Caco-2 (cell line): ENCODE results near the gene ADGRL3. TPM values are rescaled to one million over a fixed set of nuclear protein-coding genes. Genes with fewer than 3 reads are reported as not detected.
"Not testable (repeated sequence)": the region's sequence is repeated elsewhere in the genome, so short reads cannot be mapped to it uniquely, and the experiment has no call there.

ENCODE experiments used
- BruUV-seq: library from RNA; stranded (reverse); fragments of 400-500 nt; replicated peaks from 2 replicates; lab custom pipeline; 2021; lab: Mats Ljungman, UMichigan
- CTCF ChIA-PET: fragments of 300-600 bp; sonication (Branson Sonifier 250); formaldehyde crosslinking; loops from one replicate; lab custom pipeline; 2022; ENCODE audit warnings: antibody characterized with exemption; lab: Charles Lee
- POLR2A ChIA-PET: fragments of 300-600 bp; sonication (Branson Sonifier 250); formaldehyde crosslinking; loops from one replicate; lab custom pipeline; 2022; ENCODE audit warnings: antibody characterized with exemption; lab: Charles Lee
- DNase-seq, 2 experiments: peaks; one replicate each; pipeline versions ENCODE4 v3.0.0 to v3.0.0-alpha.2; 2020 to 2022
- H3K27me3 ChIP-seq: replicated peaks from 2 replicates; pipeline ENCODE4 v1.6.0; 2011; ENCODE audit warnings: low read length; ENCODE audit not compliant: control insufficient read depth, insufficient read depth
- H3K36me3 ChIP-seq: 2 replicates; pipeline ENCODE4 v1.5.1; 2011; ENCODE audit warnings: low read length; ENCODE audit not compliant: control insufficient read depth, insufficient read depth
- H3K4me1 ChIP-seq: fragments of 250-450 bp; sonication (Bioruptor Pico); 2 replicates; pipeline ENCODE4 v1.5.1; 2020; ENCODE audit warnings: mild to moderate bottlenecking
- H3K4me3 ChIP-seq: 2 replicates; pipeline ENCODE4 v1.5.1; 2011; ENCODE audit warnings: low read depth, mild to moderate bottlenecking, control low read depth, low read length
- H3K9me3 ChIP-seq: fragments of 250-450 bp; sonication (Bioruptor Pico); 2 replicates; pipeline ENCODE4 v1.5.1; 2020; ENCODE audit warnings: mild to moderate bottlenecking, moderate library complexity
- H3K27ac Mint-ChIP-seq: one replicate; pipeline ENCODE4 v1.8.0; 2022; ENCODE audit warnings: mixed read lengths; ENCODE audit not compliant: unreplicated experiment
- H3K27me3 Mint-ChIP-seq: one replicate; pipeline ENCODE4 v1.8.0; 2022; ENCODE audit warnings: mixed read lengths; ENCODE audit not compliant: insufficient read depth, unreplicated experiment
- H3K36me3 Mint-ChIP-seq: one replicate; pipeline ENCODE4 v1.8.0; 2022; ENCODE audit warnings: mild to moderate bottlenecking, mixed read lengths; ENCODE audit not compliant: insufficient read depth, unreplicated experiment
- H3K4me1 Mint-ChIP-seq: one replicate; pipeline ENCODE4 v1.8.0; 2022; ENCODE audit warnings: low read depth, mixed read lengths; ENCODE audit not compliant: unreplicated experiment
- H3K4me3 Mint-ChIP-seq: one replicate; pipeline ENCODE4 v1.8.0; 2022; ENCODE audit warnings: mild to moderate bottlenecking, moderate library complexity, mixed read lengths; ENCODE audit not compliant: unreplicated experiment
- H3K9me3 Mint-ChIP-seq: one replicate; pipeline ENCODE4 v1.8.0; 2022; ENCODE audit warnings: mixed read lengths; ENCODE audit not compliant: unreplicated experiment
- intact Hi-C: fragments of 100-400 bp; cut with micrococcal nuclease; formaldehyde crosslinking; loops from one replicate; pipeline ENCODE4 v1.10.0; 2022; ENCODE audit not compliant: unreplicated experiment
- total RNA-seq: library from RNA; stranded (reverse); gene quantifications from 2 replicates; pipeline ENCODE4 v1.2.3, GENCODE V29; 2022
- TF ChIP-seq, protein P1 (sequence below), 2 experiments: fragments of 200-600 bp in 1 of 2; IDR thresholded peaks; 1 replicate in 1 of 2; 2 replicates in 1 of 2; pipeline versions ENCODE4 v1.5.1 to v1.8.0; 2011 to 2022; ENCODE audit warnings: antibody characterized with exemption in 1 of 2, control low read depth in 1 of 2, inconsistent platforms in 1 of 2, low read depth in 1 of 2, low read length in 1 of 2, mild to moderate bottlenecking in 1 of 2, moderate library complexity in 1 of 2; ENCODE audit not compliant: insufficient read depth in 1 of 2, severe bottlenecking in 1 of 2, unreplicated experiment in 1 of 2

The ADGRL3 gene
- total RNA-seq, 1 experiment from 2014 or later, result 1.5 TPM

DNA sequence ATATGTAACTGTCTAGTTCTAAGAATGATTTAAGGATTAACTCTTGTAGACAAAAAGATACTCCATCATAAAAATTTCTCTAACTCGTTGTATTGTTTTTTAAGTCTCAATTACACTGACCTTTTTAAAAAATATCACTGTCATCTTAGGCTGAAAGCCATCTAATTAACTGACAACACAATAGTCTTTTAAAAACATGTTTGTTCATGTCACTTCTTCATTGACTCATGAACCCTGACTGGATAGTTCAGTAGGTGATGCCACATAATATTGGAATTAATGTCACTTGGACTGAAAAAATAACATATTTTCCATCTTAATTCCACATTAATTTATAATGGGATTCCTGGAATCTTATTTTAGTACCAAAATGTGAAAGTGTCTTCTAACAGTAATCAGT is 179.3 kb downstream of the ADGRL3 start:
- TF ChIP-seq, protein P1, sequence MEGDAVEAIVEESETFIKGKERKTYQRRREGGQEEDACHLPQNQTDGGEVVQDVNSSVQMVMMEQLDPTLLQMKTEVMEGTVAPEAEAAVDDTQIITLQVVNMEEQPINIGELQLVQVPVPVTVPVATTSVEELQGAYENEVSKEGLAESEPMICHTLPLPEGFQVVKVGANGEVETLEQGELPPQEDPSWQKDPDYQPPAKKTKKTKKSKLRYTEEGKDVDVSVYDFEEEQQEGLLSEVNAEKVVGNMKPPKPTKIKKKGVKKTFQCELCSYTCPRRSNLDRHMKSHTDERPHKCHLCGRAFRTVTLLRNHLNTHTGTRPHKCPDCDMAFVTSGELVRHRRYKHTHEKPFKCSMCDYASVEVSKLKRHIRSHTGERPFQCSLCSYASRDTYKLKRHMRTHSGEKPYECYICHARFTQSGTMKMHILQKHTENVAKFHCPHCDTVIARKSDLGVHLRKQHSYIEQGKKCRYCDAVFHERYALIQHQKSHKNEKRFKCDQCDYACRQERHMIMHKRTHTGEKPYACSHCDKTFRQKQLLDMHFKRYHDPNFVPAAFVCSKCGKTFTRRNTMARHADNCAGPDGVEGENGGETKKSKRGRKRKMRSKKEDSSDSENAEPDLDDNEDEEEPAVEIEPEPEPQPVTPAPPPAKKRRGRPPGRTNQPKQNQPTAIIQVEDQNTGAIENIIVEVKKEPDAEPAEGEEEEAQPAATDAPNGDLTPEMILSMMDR (IDR thresholded peaks at IDR 0.05; ENCODE audit: insufficient read depth in 1 of 2, low read depth in 1 of 2, low read length in 1 of 2, severe bottlenecking in 1 of 2, unreplicated experiment in 1 of 2), result no peak
- intact Hi-C loops, result loop anchor here (10.0 kb wide), 1 partner anchor 445 kb away; no protein-coding TSS in a partner anchor
- no peaks in the 10 kb centered on the region for H3K36me3 Mint-ChIP-seq
- no peak for DNase-seq
- peaks cover 3% of the 10 kb centered on the region; the same call in 1 of the 2 replicates for H3K4me1 ChIP-seq
- H3K27me3 ChIP-seq, result no peaks in the 10 kb centered on the region
- no peak overlapping the region for H3K27ac Mint-ChIP-seq
- no TSS peak for BruUV-seq
- H3K9me3 Mint-ChIP-seq, result no peaks in the 10 kb centered on the region
- H3K9me3 ChIP-seq, result no peaks in the 10 kb centered on the region
- ChIA-PET POLR2A (no interaction called here), CTCF (no interaction called here)
- H3K4me1 Mint-ChIP-seq, result peaks cover under 1% of the 10 kb centered on the region
- H3K4me3 ChIP-seq, result no peak overlapping the region
- H3K36me3 ChIP-seq, result no peaks in the 10 kb centered on the region
- no peaks in the 10 kb centered on the region for H3K27me3 Mint-ChIP-seq
- no peak overlapping the region for H3K4me3 Mint-ChIP-seq

DNA sequence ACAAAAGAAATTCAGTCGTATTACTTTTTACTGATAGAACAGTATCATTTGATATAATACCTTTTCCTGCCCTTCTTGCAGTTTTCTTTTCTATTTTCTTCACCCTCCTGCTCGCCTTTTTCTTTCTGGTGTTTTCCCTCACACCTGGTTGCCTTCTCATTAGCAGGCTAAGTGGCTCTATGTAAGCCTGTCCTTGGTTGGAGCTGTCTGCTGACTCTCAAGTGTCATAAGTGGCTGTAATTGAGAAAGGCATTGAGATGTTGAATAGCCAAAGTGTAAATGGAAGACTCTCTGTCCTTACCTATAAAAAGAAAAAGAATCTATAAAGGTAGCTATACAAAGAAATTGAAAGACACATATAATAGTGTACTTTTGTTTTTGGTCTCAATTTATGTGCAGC is 180.7 kb downstream of the ADGRL3 start:
- CTCF ChIA-PET, result no interaction called here
- TF ChIP-seq, protein P1 (IDR thresholded peaks at IDR 0.05; ENCODE audit: insufficient read depth in 1 of 2, low read depth in 1 of 2, low read length in 1 of 2, severe bottlenecking in 1 of 2, unreplicated experiment in 1 of 2), result no peak
- Mint-ChIP-seq H3K9me3 (no peaks in the 10 kb centered on the region), H3K36me3 (no peaks in the 10 kb centered on the region), H3K27ac (no peak overlapping the region), H3K4me3 (no peak overlapping the region), H3K4me1 (no peaks in the 10 kb centered on the region), H3K27me3 (no peaks in the 10 kb centered on the region)
- Histone ChIP-seq H3K4me3 (no peak overlapping the region), H3K36me3 (no peaks in the 10 kb centered on the region), H3K27me3 (no peaks in the 10 kb centered on the region), H3K4me1 (no peaks in the 10 kb centered on the region), H3K9me3 (no peaks in the 10 kb centered on the region)
- DNase-seq, result no peak
- BruUV-seq, result no TSS peak
- intact Hi-C loops, result no loop called here
- POLR2A ChIA-PET, result no interaction called here

DNA sequence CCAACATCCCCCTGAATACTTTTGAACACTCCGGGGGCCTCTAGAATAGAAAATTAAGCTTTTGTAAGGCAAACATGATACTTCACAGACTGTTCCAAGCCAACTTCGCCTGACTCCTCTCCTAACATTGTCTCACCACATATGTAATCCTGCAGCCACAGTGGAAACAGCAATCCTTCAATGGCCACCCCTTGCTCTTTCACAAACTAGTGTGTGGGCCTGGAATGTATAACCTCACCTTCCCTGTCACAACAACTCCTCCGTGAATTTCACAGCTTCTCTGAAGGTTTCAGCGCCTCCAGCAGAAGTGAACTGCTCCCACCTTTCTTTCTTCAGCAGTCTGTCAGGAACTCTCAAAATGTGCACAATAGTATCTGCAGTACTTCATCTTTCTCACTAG is 185.1 kb downstream of the ADGRL3 start:
- no peaks in the 10 kb centered on the region for H3K4me1 ChIP-seq
- intact Hi-C loops, result no loop called here
- Mint-ChIP-seq H3K36me3 (no peaks in the 10 kb centered on the region), H3K27ac (no peak overlapping the region), H3K27me3 (no peaks in the 10 kb centered on the region), H3K9me3 (no peaks in the 10 kb centered on the region), H3K4me1 (no peaks in the 10 kb centered on the region), H3K4me3 (no peak overlapping the region)
- no TSS peak for BruUV-seq
- H3K27me3 ChIP-seq, result no peaks in the 10 kb centered on the region
- no peak for DNase-seq
- ChIA-PET CTCF (no interaction called here), POLR2A (no interaction called here)
- TF ChIP-seq, protein P1 (IDR thresholded peaks at IDR 0.05; ENCODE audit: insufficient read depth in 1 of 2, low read depth in 1 of 2, low read length in 1 of 2, severe bottlenecking in 1 of 2, unreplicated experiment in 1 of 2), result no peak
- no peaks in the 10 kb centered on the region for H3K9me3 ChIP-seq
- no peaks in the 10 kb centered on the region for H3K36me3 ChIP-seq
- no peak overlapping the region for H3K4me3 ChIP-seq

DNA sequence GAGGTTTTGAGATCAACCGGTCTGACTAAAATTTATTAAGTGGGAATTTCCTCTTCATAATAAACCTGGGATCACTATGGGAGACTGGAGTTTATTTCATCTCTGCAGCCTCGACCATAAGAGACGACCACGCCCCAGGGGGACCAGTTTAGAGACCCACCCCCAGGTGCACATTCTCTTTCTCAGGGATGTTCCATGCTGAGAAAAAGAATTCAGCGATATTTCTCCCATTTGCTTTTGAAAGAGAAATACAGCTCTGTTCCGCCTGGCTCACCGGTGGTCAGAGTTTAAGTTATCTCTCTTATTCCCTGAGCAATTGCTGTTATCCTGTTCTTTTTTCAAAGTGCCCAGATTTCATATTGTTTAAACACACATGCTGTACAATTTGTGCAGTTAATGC is 187.2 kb downstream of the ADGRL3 start:
- H3K36me3 Mint-ChIP-seq, H3K36me3 ChIP-seq, H3K4me1 ChIP-seq, H3K27me3 ChIP-seq, DNase-seq, H3K4me3 Mint-ChIP-seq, POLR2A ChIA-PET, H3K9me3 ChIP-seq, BruUV-seq, CTCF ChIA-PET, H3K9me3 Mint-ChIP-seq, H3K27me3 Mint-ChIP-seq, H3K4me1 Mint-ChIP-seq, H3K4me3 ChIP-seq, intact Hi-C loops, H3K27ac Mint-ChIP-seq: not testable (repeated sequence)
